Aorta (tissue), 5 donors: ENCODE results near the gene MARCHF3. TPM values are rescaled to one million over a fixed set of nuclear protein-coding genes. Genes with fewer than 3 reads are reported as not detected.

Experiments used
- ATAC-seq: fragments of 200-7000 bp; cut with Tn5 transposase; one replicate; pipeline ENCODE4 v1.9.1; 2022; ENCODE audit warnings: moderate library complexity; ENCODE audit not compliant: low FRiP score
- DNase-seq, 2 donors: peaks; one replicate each; pipeline ENCODE4 v3.0.0-alpha.2; 2020
- H3K27ac ChIP-seq, 2 donors: one replicate each; pipeline ENCODE4 v1.5.1; 2013; ENCODE audit warnings: low read length in 2 of 2, mild to moderate bottlenecking in 2 of 2, moderate library complexity in 2 of 2, control low read depth in 1 of 2, inconsistent platforms in 1 of 2, low read depth in 1 of 2
- H3K27me3 ChIP-seq, 2 donors: one replicate each; pipeline ENCODE4 v1.6.1; 2013; ENCODE audit warnings: control low read depth in 1 of 2, low read length in 1 of 2, mild to moderate bottlenecking in 1 of 2, moderate library complexity in 1 of 2; ENCODE audit not compliant: insufficient read depth in 2 of 2, control insufficient read depth in 1 of 2
- H3K36me3 ChIP-seq, 2 donors: one replicate each; pipeline ENCODE4 v1.6.1; 2013; ENCODE audit warnings: control low read depth in 1 of 2, low read length in 1 of 2, mild to moderate bottlenecking in 1 of 2; ENCODE audit not compliant: insufficient read depth in 2 of 2, control insufficient read depth in 1 of 2
- H3K4me1 ChIP-seq, 2 donors: one replicate each; pipeline ENCODE4 v1.6.1; 2013; ENCODE audit warnings: low read length in 2 of 2, control low read depth in 1 of 2, mild to moderate bottlenecking in 1 of 2, moderate library complexity in 1 of 2; ENCODE audit not compliant: insufficient read depth in 2 of 2, control insufficient read depth in 1 of 2
- H3K4me3 ChIP-seq, 2 donors: one replicate each; pipeline ENCODE4 v1.5.1; 2013; ENCODE audit warnings: low read length in 2 of 2, control low read depth in 1 of 2, mild to moderate bottlenecking in 1 of 2
- H3K9me3 ChIP-seq: one replicate; pipeline ENCODE4 v1.6.1; 2013; ENCODE audit warnings: mild to moderate bottlenecking, low read length; ENCODE audit not compliant: control insufficient read depth
- WGBS, 2 donors: extraction: QIAGEN DNeasy Blood & Tissue Kit; methylation state at CpG; one replicate each; pipeline ENCODE4 v1.1.7; 2013; 5-methylcytosine and 5-hydroxymethylcytosine counted together
- intact Hi-C, 2 donors: fragments of 100-400 bp; cut with DNase I; formaldehyde crosslinking; loops; one replicate each; pipeline versions ENCODE4 v1.14.2 to v1.15.0; 2022
- polyA plus RNA-seq, 2 donors: library from polyadenylated mRNA; stranded (reverse); fragments of 200-250 nt; gene quantifications; one replicate each; pipeline ENCODE4 v1.2.3, GENCODE V29; 2013
- total RNA-seq, 2 donors: library from RNA; stranded (reverse); fragmentation: NEBNext Ultra II Directional; extraction: Animal tissue kit (Norgen Biotek cat#: 25700); gene quantifications; one replicate each; pipeline ENCODE4 v1.2.1, GENCODE V29; 2021
- donor health status: healthy with polysubstance abuse.
- donor health status: Bipolar disorder and iron deficiency.
- donor health status: DM: no; HTN: no; CAD: no.
- donor health status: DM: no; HTN: no; CAD: no.
- donor health status: DM: yes; HTN: yes; CAD: no.

The MARCHF3 gene
- total and polyA plus RNA-seq, 4 donors = 0.38 to 23.1 (median 11.0) TPM

GRCh38 chr5:126888175-126888574, 142.2 kb downstream of the MARCHF3 start:
- H3K9me3 ChIP-seq = no peaks in the 10 kb centered on the region
- H3K4me1 ChIP-seq = no peaks in the 10 kb centered on the region
- no peak overlapping the region for H3K27ac ChIP-seq
- no peak overlapping the region for H3K4me3 ChIP-seq
- ATAC-seq (no peak), DNase-seq (no peak)
- intact Hi-C loops = no loop called here
- no peaks in the 10 kb centered on the region for H3K36me3 ChIP-seq
- whole genome bisulfite sequencing, 2 donors = 52 to 55% methylated on average over 1 of the region's 1 CpG
- H3K27me3 ChIP-seq = no peaks in the 10 kb centered on the region

DNA sequence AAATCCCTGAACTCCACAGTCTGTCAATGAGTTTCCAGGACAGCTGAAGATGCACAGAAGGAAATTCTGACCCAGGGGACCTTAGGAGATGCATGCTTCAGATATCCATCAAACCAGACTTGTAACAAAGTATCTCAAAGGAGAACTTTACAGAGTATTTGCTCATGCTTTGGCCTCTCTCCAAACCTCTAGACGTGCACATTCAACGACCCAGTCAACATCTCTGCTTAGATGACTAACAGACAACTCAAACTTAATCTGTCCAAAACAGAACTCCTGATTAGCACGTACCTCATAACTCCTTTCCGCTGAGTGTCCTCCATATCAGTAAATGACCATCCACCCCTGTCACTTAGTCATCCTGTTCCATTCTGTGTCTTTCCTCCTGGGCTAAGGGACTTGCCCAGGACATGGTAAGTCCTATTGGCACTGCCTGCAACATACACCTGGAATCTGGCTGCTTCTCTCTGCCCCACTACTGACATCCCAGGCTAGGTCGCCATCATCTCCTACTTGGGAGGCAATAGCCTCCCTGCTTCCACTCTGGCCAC, 146.0 kb downstream of the MARCHF3 start:
- H3K27me3 ChIP-seq = no peaks in the 10 kb centered on the region
- peak; percentile 51 for ATAC-seq
- no peak overlapping the region for H3K27ac ChIP-seq
- DNase-seq = no peak
- no peaks in the 10 kb centered on the region for H3K9me3 ChIP-seq
- intact Hi-C loops = no loop called here
- H3K4me1 ChIP-seq = no peaks in the 10 kb centered on the region
- no peak overlapping the region for H3K4me3 ChIP-seq
- H3K36me3 ChIP-seq = no peaks in the 10 kb centered on the region
- 46 to 48% methylated on average over 5 of the region's 5 CpGs for WGBS, 2 donors

DNA sequence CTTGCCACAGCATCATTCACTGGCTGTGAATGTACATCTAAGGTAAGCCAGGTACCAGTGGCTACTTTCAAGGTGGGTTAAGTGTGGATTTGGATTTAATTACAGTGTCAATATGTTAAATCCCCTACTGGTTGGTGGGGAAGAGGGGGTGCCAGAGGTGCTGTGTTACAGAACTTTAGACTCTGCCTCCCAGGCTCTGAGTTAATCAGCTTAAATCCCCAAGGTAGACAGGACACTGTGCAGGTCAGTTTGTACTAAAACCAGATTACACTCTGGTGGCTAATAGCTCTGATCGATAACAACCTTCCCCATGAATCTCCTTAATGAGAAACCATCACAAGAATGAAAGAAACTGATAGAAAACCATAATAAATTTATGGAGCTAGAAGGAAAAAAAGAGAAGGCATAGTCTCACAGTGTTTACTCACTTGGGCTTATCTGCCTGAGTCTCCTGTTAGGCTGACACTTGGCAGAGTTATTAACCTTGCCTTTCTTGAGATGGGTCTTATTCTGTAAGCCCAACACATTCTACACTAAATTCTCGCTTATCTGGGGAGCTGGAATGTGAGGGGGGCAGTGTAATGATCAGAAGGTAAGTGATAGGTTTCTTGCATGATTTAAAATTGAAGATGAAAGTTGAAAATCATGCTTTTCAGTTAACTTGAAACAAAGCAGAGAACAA, 146.7 kb downstream of the MARCHF3 start:
- Histone ChIP-seq H3K9me3 (no peaks in the 10 kb centered on the region), H3K36me3 (no peaks in the 10 kb centered on the region), H3K4me3 (no peak overlapping the region), H3K27me3 (no peaks in the 10 kb centered on the region), H3K27ac (no peak overlapping the region), H3K4me1 (no peaks in the 10 kb centered on the region)
- no peak for DNase-seq
- intact Hi-C loops = no loop called here
- WGBS, 2 donors = 72 to 81% methylated on average over 2 of the region's 2 CpGs
- no peak for ATAC-seq

GRCh38 chr5:126881821-126882600, 148.3 kb downstream of the MARCHF3 start:
- H3K9me3 ChIP-seq = no peaks in the 10 kb centered on the region
- ATAC-seq (no peak), DNase-seq (no peak)
- H3K27ac ChIP-seq = no peak overlapping the region
- intact Hi-C loops = no loop called here
- WGBS, 2 donors = 94 to 96% methylated on average over 5 of the region's 5 CpGs
- H3K27me3 ChIP-seq = no peaks in the 10 kb centered on the region
- no peaks in the 10 kb centered on the region for H3K36me3 ChIP-seq
- H3K4me3 ChIP-seq = no peak overlapping the region
- no peaks in the 10 kb centered on the region for H3K4me1 ChIP-seq

- Histone ChIP-seq H3K4me3 (no peak overlapping the region), H3K27me3 (no peaks in the 10 kb centered on the region), H3K36me3 (no peaks in the 10 kb centered on the region), H3K27ac (no peak overlapping the region), H3K4me1 (no peaks in the 10 kb centered on the region), H3K9me3 (no peaks in the 10 kb centered on the region)
- intact Hi-C loops = no loop called here
- 97 to 98% methylated on average over 4 of the region's 4 CpGs for WGBS, 2 donors
- DNase-seq (no peak), ATAC-seq (no peak)
Observed at GRCh38 chr5:126878634-126879033, 151.7 kb downstream of the MARCHF3 start.

DNA sequence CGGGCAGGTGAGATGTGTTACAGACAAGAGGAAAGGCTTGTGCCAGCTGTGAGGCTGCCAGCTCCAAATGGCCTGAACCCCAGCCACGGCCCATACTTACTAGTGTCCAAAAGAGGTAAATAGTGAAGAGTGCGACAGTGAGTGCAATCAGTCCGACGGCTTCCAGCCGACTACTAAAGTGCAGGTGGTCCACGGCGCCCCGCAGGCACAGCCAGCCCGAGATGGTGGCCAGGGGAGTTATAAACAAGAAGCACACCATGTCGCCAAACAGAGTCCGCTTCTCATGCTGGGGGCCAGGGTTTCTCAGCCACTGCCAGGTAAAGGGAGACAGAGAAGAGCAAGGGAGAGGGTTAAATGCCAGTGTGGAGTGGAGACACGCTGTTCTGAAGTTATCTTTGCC, 152.3 kb downstream of the MARCHF3 start:
- ATAC-seq (no peak), DNase-seq (no peak)
- Histone ChIP-seq H3K27me3 (no peaks in the 10 kb centered on the region), H3K9me3 (no peaks in the 10 kb centered on the region), H3K36me3 (no peaks in the 10 kb centered on the region), H3K4me1 (no peaks in the 10 kb centered on the region), H3K27ac (no peak overlapping the region), H3K4me3 (no peak overlapping the region)
- 94 to 97% methylated on average over 13 of the region's 13 CpGs for WGBS, 2 donors
- intact Hi-C loops = no loop called here

GRCh38 chr5:126877602-126878001, 152.8 kb downstream of the MARCHF3 start:
- Histone ChIP-seq H3K9me3 (no peaks in the 10 kb centered on the region), H3K4me1 (no peaks in the 10 kb centered on the region), H3K36me3 (no peaks in the 10 kb centered on the region), H3K4me3 (no peak overlapping the region), H3K27me3 (no peaks in the 10 kb centered on the region), H3K27ac (no peak overlapping the region)
- WGBS, 2 donors = 94 to 96% methylated on average over 7 of the region's 7 CpGs
- ATAC-seq (no peak), DNase-seq (no peak)
- intact Hi-C loops = no loop called here

- WGBS, 2 donors = 31 to 35% methylated on average over 13 of the region's 13 CpGs
- peak; percentile 5 for ATAC-seq
- intact Hi-C loops = no loop called here
- Histone ChIP-seq H3K9me3 (no peaks in the 10 kb centered on the region), H3K27ac (no peak overlapping the region), H3K36me3 (peaks cover 0 to under 1% of the 10 kb centered on the region in 2 donors), H3K27me3 (no peaks in the 10 kb centered on the region), H3K4me3 (no peak overlapping the region), H3K4me1 (no peaks in the 10 kb centered on the region)
- DNase-seq = no peak
Observed at GRCh38 chr5:126875303-126875785, 155.0 kb downstream of the MARCHF3 start.
